Skeletal muscle tissue (tissue), 4 donors: ENCODE measurements around the gene RAF1. TPM values are rescaled to one million over a fixed set of nuclear protein-coding genes. Genes with fewer than 3 reads are reported as not detected.
"Not testable (repeated sequence)": the region's sequence is repeated elsewhere in the genome, so short reads cannot be mapped to it uniquely, and the experiment has no call there.

Source experiments
- H3K27ac ChIP-seq: one replicate; pipeline ENCODE4 v1.7.0; 2013; ENCODE audit warnings: mild to moderate bottlenecking, low read depth, low read length, inconsistent platforms
- H3K27me3 ChIP-seq, 3 donors: one replicate each; pipeline ENCODE4 v1.7.0; 2013; ENCODE audit warnings: low read length in 3 of 3; ENCODE audit not compliant: control insufficient read depth in 3 of 3, insufficient read depth in 3 of 3
- H3K36me3 ChIP-seq, 3 donors: one replicate each; pipeline ENCODE4 v1.7.0; 2013; ENCODE audit warnings: low read length in 3 of 3; ENCODE audit not compliant: control insufficient read depth in 3 of 3, insufficient read depth in 3 of 3
- H3K4me1 ChIP-seq, 3 donors: one replicate each; pipeline ENCODE4 v1.7.0; 2013; ENCODE audit warnings: low read length in 3 of 3, mild to moderate bottlenecking in 3 of 3; ENCODE audit not compliant: control insufficient read depth in 3 of 3, insufficient read depth in 3 of 3
- H3K4me3 ChIP-seq, 3 donors: one replicate each; pipeline ENCODE4 v1.7.0; 2013; ENCODE audit warnings: low read length in 3 of 3
- H3K9ac ChIP-seq, 3 donors: one replicate each; pipeline ENCODE4 v1.7.0; 2013; ENCODE audit warnings: low read length in 3 of 3, mild to moderate bottlenecking in 3 of 3, moderate library complexity in 2 of 3, low read depth in 1 of 3
- H3K9me3 ChIP-seq, 3 donors: one replicate each; pipeline ENCODE4 v1.7.0; 2013; ENCODE audit warnings: low read length in 3 of 3; ENCODE audit not compliant: control insufficient read depth in 3 of 3
- total RNA-seq: library from RNA; depleted of rRNA; stranded (reverse); fragments of >200 nt; gene quantifications from one replicate; pipeline ENCODE4 v1.2.3, GENCODE V29; 2014
- donor health status: Osteomylitis.

Gene RAF1
- total RNA-seq, 1 donor from 2014 or later: 131 TPM

- peak overlapping the region in 1 of 3 donors; percentile 41 for H3K9ac ChIP-seq
- H3K27me3 ChIP-seq: no peaks in the 10 kb centered on the region
- peak overlapping the region; percentile 70 for H3K27ac ChIP-seq
- no peaks in the 10 kb centered on the region for H3K9me3 ChIP-seq
- no peaks in the 10 kb centered on the region for H3K36me3 ChIP-seq
- H3K4me3 ChIP-seq: no peak overlapping the region
- H3K4me1 ChIP-seq: peaks cover 0 to 15% (median 11%) of the 10 kb centered on the region in 3 donors
Observed at GRCh38 chr3:12679468-12679867, 15.6 kb upstream of the RAF1 start.

- H3K36me3 ChIP-seq: no peaks in the 10 kb centered on the region
- H3K27ac ChIP-seq: no peak overlapping the region
- H3K27me3 ChIP-seq: no peaks in the 10 kb centered on the region
- H3K9ac ChIP-seq: no peak overlapping the region
- H3K9me3 ChIP-seq: no peaks in the 10 kb centered on the region
- H3K4me1 ChIP-seq: peaks cover 0 to 14% (median 11%) of the 10 kb centered on the region in 3 donors
- H3K4me3 ChIP-seq: no peak overlapping the region
Observed at GRCh38 chr3:12677616-12678015, 13.7 kb upstream of the RAF1 start.

DNA sequence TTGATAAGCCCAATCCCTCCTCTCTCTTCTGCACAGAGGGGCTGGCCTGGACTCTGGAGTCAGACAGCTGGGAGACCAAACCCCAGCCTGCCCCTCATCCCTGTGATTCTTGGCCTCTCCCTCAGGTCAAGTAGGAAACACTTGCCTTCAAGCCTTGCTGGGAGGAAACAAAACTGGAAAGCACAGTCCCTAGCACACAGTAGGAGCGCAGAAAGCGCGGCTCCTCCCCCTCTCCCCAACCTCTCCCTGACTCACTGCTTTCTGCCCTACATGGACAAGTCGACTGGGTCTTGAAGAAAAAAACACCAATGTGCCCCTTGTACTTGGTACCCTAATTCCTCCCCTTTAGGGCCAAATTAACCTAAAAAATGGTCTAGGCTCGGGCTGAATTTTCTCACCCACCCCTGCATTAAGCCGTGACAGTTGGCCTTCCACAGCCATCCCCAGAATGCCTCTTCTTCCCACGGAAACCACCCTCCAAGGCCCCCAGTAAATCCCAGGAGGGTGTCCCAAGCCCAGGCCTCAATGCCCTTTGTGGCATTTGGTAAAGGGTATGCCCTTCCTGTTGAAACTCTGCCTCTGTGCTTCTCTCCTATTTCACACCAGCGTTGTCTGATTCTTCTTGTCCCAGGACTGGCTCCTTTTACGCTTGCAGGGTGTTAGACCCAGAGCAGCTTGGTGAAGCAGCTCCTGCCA, 11.3 kb upstream of the RAF1 start:
- Histone ChIP-seq H3K9ac (no peak overlapping the region), H3K9me3 (no peaks in the 10 kb centered on the region), H3K27me3 (no peaks in the 10 kb centered on the region), H3K36me3 (no peaks in the 10 kb centered on the region), H3K4me1 (peaks cover 0 to 6% (median 0%) of the 10 kb centered on the region in 3 donors), H3K4me3 (no peak overlapping the region), H3K27ac (no peak overlapping the region)

GRCh38 chr3:12673956-12674736, 10.2 kb upstream of the RAF1 start:
- H3K36me3 ChIP-seq, H3K4me3 ChIP-seq, H3K4me1 ChIP-seq, H3K9me3 ChIP-seq, H3K27me3 ChIP-seq, H3K9ac ChIP-seq, H3K27ac ChIP-seq: not testable (repeated sequence)

DNA sequence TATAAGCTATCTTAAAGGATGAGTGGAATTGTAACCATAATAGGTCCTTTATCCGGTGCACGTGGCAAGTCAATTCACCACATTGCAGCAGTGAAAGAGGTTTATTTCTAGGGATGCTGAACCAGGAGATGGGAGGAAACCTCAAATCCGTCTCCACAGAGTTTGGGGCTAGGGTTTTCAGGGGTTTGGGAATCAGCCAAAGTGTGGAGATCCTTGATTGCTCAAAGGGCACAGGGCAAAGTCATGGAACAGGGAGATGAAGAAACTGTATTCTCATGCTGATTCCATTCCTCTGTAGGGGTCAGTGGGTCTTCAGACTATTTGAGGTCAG, 7.2 kb upstream of the RAF1 start:
- Histone ChIP-seq H3K27ac (no peak overlapping the region), H3K27me3 (no peaks in the 10 kb centered on the region), H3K36me3 (no peaks in the 10 kb centered on the region), H3K4me1 (peaks cover 0 to 4% (median 0%) of the 10 kb centered on the region in 3 donors), H3K9me3 (no peaks in the 10 kb centered on the region), H3K9ac (no peak overlapping the region), H3K4me3 (no peak overlapping the region)

DNA sequence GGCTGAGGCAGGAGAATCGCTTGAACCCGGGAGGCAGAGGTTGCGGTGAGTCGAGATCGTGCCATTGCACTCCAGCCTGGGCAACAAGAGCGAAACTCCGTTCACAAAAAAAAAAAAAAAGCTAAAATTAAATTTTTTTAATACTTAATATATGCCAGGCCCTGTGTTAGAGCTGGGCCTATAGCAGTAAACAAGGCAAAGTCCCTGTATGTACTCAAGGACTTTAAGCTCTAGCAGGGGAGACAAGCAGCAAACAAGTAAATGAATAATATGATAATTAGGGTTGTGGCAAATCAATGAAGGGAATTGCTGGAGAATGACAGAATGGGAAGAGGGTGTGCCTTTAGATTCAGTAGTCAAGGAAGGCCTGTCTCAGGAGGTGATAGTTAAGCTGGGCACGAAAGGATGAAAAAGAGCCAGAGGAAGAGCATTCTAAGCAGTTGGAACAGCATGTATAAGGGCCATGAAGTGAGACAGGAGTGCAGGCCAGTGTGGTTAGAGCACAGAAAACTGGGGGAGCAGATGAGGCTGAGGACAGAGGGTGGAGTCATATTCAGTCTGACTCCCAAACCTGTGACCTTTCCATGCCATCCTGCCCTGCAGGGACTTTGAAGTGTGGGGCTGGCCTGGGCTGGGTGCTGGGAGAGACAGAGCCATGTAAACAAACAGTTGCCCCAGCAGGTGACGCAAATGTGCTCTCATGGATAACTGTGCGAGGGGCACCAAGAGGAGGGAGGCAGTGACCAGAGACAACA, 6.6 kb upstream of the RAF1 start:
- no peak overlapping the region for H3K27ac ChIP-seq
- H3K36me3 ChIP-seq: no peaks in the 10 kb centered on the region
- H3K9me3 ChIP-seq: no peaks in the 10 kb centered on the region
- no peak overlapping the region for H3K9ac ChIP-seq
- H3K4me3 ChIP-seq: no peak overlapping the region
- H3K27me3 ChIP-seq: no peaks in the 10 kb centered on the region
- peaks cover 0 to 1% (median 0%) of the 10 kb centered on the region in 3 donors for H3K4me1 ChIP-seq

DNA sequence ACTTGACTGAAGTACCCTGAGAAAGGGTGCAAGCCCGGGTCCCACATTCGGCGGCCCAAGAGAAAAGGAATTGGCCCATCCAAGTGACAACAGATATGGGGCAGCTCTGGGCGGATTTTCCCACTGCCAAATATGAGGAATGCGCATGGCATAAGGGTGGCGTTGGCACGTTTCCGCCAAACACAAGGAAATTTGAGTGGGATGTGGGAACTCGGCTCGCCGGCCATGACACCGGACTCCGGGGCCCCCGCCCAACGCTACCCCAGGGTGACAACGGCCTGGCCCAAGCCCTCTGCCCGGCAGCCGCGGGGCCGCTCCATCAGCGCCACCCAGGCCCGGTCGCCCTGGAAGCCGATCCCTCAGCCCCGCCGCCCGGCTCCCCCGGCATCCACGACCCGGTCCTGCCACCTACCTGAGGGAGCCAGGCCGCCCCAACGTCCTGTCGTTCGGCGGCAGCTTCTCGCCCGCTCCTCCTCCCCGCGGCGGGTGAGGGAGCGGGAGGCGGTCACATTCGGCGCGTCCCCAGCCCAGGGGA, 449 bp downstream of the RAF1 start:
- H3K27me3 ChIP-seq: no peaks in the 10 kb centered on the region
- H3K4me1 ChIP-seq: peaks cover 22 to 38% (median 23%) of the 10 kb centered on the region in 3 donors
- peak overlapping the region; percentile 100 for H3K27ac ChIP-seq
- no peaks in the 10 kb centered on the region for H3K9me3 ChIP-seq
- H3K4me3 ChIP-seq: peak overlapping the region; percentile 90 to 98 (median 94)
- H3K9ac ChIP-seq: peak overlapping the region; percentile 98 to 100 (median 99)
- peaks cover 0 to 2% (median 0%) of the 10 kb centered on the region in 3 donors for H3K36me3 ChIP-seq

DNA sequence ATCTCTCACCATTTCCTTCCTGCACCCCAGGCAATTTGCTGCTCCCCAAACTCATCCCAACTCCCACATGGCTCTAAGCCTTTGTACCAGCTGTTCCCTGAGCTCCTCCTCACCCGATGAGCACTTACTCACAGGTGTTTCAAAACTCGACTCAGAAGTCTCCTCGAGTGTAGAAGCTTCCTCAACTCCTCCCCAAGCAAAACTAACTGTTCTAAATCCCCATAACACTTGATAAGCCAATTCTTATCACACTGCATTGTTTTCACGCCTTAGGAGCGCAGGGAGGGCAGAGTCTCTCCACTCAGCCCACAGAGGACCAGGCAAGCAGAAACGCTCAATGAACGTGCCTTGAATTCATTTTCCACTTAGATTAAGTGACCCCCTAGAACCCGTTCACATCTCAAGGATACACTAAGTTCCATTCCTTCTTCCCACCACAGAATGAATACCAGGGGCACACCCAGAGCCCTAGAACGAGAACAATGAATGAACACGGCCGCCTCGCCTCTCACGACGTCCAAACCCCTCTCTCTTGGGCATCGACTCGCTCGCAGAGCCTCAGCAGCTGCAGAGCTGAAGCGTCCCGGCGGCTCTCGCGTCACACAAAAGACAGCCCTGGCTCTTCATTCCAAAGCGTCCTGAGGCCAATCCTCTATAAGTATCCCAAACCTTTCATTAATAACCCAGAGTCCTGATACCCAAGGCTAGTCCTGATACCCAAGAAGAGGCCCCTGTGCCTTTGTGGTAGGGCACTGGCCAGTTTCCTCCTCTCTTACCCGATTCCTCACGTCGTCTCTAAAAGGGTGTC, 1.1 kb downstream of the RAF1 start:
- peaks cover 26 to 44% (median 28%) of the 10 kb centered on the region in 3 donors for H3K4me1 ChIP-seq
- no peaks in the 10 kb centered on the region for H3K27me3 ChIP-seq
- H3K9ac ChIP-seq: peak overlapping the region; percentile 98 to 100 (median 99)
- peaks cover 0 to 2% (median 0%) of the 10 kb centered on the region in 3 donors for H3K36me3 ChIP-seq
- H3K4me3 ChIP-seq: peak overlapping the region; percentile 90 to 98 (median 94)
- H3K9me3 ChIP-seq: no peaks in the 10 kb centered on the region
- H3K27ac ChIP-seq: peak overlapping the region; percentile 100

DNA sequence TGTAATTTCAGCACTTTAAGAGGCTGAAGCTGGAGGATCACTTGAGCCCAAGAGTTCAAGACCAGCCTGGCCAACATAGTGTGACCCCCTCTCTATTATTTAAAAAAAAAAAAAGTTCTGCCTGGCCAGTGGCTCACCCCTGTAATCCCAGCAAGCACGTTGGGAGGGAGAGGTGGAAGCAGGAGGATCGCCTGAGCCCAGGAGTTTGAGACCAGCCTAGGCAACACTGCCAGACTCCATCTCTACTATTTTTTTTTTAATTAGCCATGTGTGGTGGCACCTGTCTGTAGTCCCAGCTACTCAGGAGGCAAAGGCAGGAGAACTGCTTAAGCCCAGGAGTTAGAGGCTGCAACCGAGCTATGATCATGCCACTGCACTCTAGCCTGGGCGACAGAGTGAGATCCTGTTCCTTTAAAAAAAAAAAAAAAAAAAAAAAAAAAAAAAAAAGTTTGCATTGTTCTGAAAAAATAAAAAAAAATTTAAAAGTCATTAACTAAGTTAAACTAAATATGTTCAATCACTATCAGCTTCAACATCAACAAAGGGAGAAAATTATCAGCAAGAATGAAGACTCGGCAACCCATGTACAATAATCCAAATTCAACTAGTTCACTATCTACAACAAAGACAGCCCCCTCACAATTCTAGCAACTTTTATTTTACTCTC, 1.9 kb downstream of the RAF1 start:
- peaks cover 26 to 44% (median 28%) of the 10 kb centered on the region in 3 donors for H3K4me1 ChIP-seq
- H3K9ac ChIP-seq: peak overlapping the region; percentile 98 to 100 (median 99)
- peak overlapping the region; percentile 90 to 98 (median 94) for H3K4me3 ChIP-seq
- peak overlapping the region; percentile 100 for H3K27ac ChIP-seq
- H3K9me3 ChIP-seq: no peaks in the 10 kb centered on the region
- H3K36me3 ChIP-seq: peaks cover 0 to 2% (median 0%) of the 10 kb centered on the region in 3 donors
- H3K27me3 ChIP-seq: no peaks in the 10 kb centered on the region
